Upper lobe of left lung (tissue), 4 donors: ENCODE data around the gene SDS.

Experiments used
- EP300 ChIP-seq, 4 donors: sonication (generic); formaldehyde crosslinking; IDR thresholded peaks; one replicate each; pipeline ENCODE4 v1.5.1; 2017; ENCODE audit warnings: antibody characterized with exemption in 4 of 4, control low read depth in 2 of 4
- POLR2A ChIP-seq, 4 donors: fragments of 450-650 bp; IDR thresholded peaks; one replicate each; pipeline ENCODE4 v1.5.1; 2016 to 2017; ENCODE audit warnings: antibody characterized with exemption in 4 of 4, mild to moderate bottlenecking in 2 of 4
- TF ChIP-seq, protein P1 (sequence below), 6 experiments: fragments of 450-650 bp in 4 of 6; fragments of 200-600 bp in 2 of 6; sonication (generic) in 2 of 6; IDR thresholded peaks; one replicate each; pipeline ENCODE4 v1.5.1; 2016 to 2019; ENCODE audit warnings: antibody characterized with exemption in 6 of 6

DNA sequence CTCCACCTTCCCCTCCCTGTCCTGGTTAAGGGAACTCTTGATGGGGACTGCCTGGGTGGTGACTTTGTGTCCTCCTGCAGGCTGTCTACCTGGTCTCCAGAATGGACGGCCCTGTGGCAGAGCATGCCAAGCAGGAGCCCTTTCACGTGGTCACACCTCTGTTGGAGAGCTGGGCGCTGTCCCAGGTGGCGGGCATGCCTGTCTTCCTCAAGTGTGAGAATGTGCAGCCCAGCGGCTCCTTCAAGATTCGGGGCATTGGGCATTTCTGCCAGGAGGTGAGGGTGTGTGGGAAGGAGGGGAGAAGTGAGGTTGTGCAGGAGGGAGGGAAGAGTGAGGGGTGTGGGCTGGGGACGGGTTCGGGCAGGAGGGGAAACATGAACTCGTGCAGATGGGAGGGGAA, 24.2 kb upstream of the SDS start:
- TF ChIP-seq, protein P1, sequence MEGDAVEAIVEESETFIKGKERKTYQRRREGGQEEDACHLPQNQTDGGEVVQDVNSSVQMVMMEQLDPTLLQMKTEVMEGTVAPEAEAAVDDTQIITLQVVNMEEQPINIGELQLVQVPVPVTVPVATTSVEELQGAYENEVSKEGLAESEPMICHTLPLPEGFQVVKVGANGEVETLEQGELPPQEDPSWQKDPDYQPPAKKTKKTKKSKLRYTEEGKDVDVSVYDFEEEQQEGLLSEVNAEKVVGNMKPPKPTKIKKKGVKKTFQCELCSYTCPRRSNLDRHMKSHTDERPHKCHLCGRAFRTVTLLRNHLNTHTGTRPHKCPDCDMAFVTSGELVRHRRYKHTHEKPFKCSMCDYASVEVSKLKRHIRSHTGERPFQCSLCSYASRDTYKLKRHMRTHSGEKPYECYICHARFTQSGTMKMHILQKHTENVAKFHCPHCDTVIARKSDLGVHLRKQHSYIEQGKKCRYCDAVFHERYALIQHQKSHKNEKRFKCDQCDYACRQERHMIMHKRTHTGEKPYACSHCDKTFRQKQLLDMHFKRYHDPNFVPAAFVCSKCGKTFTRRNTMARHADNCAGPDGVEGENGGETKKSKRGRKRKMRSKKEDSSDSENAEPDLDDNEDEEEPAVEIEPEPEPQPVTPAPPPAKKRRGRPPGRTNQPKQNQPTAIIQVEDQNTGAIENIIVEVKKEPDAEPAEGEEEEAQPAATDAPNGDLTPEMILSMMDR (IDR thresholded peaks at IDR 0.05): no peak
- TF ChIP-seq POLR2A (IDR thresholded peaks at IDR 0.05) (no peak), EP300 (IDR thresholded peaks at IDR 0.05) (no peak)
